Breast epithelium (tissue), 4 donors: ENCODE data around the gene TCFL5. TPM values are rescaled to one million over a fixed set of nuclear protein-coding genes. Genes with fewer than 3 reads are reported as not detected.
A peak's percentile ranks its signal among the peaks of the same experiment; 100 is the strongest.
"Not testable (repeated sequence)": the region's sequence is repeated elsewhere in the genome, so short reads cannot be mapped to it uniquely, and the experiment has no call there.

Source experiments
- DNase-seq, 2 donors: peaks; one replicate each; pipeline ENCODE4 v3.0.0-alpha.2; 2019; ENCODE audit warnings: low spot score in 2 of 2
- H3K27ac ChIP-seq, 2 donors: fragments of 200-600 bp; sonication (generic) in 1 of 2; one replicate each; pipeline ENCODE4 v1.5.1; 2016 to 2019; ENCODE audit warnings: mild to moderate bottlenecking in 1 of 2
- H3K27me3 ChIP-seq, 2 donors: fragments of 200-600 bp; sonication (generic) in 1 of 2; one replicate each; pipeline versions ENCODE4 v1.5.1 to v1.6.0; 2017 to 2019; ENCODE audit warnings: control low read depth in 1 of 2, mild to moderate bottlenecking in 1 of 2
- H3K36me3 ChIP-seq: fragments of 200-600 bp; one replicate; pipeline ENCODE4 v1.5.1; 2019
- H3K4me1 ChIP-seq, 2 donors: fragments of 200-600 bp; sonication (generic); one replicate each; pipeline ENCODE4 v1.5.1; 2016 to 2019; ENCODE audit warnings: control low read depth in 1 of 2
- H3K4me3 ChIP-seq, 3 donors: fragments of 200-600 bp; sonication (generic); 1 replicate in 2 of 3; 2 replicates in 1 of 3; pipeline ENCODE4 v1.5.1; 2016 to 2019; ENCODE audit warnings: mild to moderate bottlenecking in 3 of 3, moderate library complexity in 2 of 3
- H3K9me3 ChIP-seq, 2 donors: fragments of 200-600 bp; sonication (generic) in 1 of 2; one replicate each; pipeline ENCODE4 v1.5.1; 2016 to 2019; ENCODE audit warnings: control low read depth in 1 of 2
- POLR2A ChIP-seq: fragments of 450-650 bp; IDR thresholded peaks from one replicate; pipeline ENCODE4 v1.6.1; 2016; ENCODE audit warnings: antibody characterized with exemption, mild to moderate bottlenecking, moderate library complexity
- POLR2AphosphoS5 ChIP-seq, 3 donors: sonication (generic); formaldehyde crosslinking; IDR thresholded peaks; one replicate each; pipeline ENCODE4 v1.6.1; 2017; ENCODE audit warnings: antibody characterized with exemption in 3 of 3
- intact Hi-C: fragments of 100-400 bp; cut with DNase I; formaldehyde crosslinking; loops from one replicate; pipeline ENCODE4 v1.15.1; 2023; ENCODE audit warnings: low total_unique reads
- total RNA-seq, 3 donors: library from RNA; depleted of rRNA; stranded (reverse); fragments of >200 nt; gene quantifications; one replicate each; pipeline ENCODE4 v1.1.0, GENCODE V29; 2016
- TF ChIP-seq, protein P1 (sequence below), 3 donors: fragments of 450-650 bp; IDR thresholded peaks; one replicate each; pipeline ENCODE4 v1.5.1; 2016 to 2017; ENCODE audit warnings: antibody characterized with exemption in 3 of 3, mild to moderate bottlenecking in 3 of 3, moderate library complexity in 3 of 3

Gene TCFL5
- total RNA-seq, 3 donors from 2014 or later = 7.8 to 21.0 (median 12.5) TPM

DNA sequence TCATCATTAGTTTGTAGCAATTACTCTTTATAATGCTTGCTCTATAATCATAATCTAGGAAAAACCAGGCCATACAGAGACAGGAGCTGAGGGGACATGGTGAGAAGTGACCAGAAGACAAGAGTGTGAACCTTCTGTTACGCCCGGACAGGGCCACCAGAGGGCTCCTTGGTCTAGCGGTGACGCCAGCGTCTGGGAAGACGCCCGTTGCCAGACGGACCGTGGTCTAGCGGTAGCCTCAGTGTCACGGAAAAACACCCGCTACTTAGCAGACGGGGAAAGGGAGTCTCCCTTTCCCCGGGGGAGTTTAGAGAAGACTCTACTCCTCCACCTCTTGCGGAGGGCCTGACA is 12.0 kb upstream of the TCFL5 start:
- peak overlapping the region in 1 of 2 donors; percentile 14 for H3K27ac ChIP-seq
- H3K4me1 ChIP-seq, H3K27me3 ChIP-seq, H3K9me3 ChIP-seq, H3K36me3 ChIP-seq, intact Hi-C loops, H3K4me3 ChIP-seq: not testable (repeated sequence)
- TF ChIP-seq, protein P1, sequence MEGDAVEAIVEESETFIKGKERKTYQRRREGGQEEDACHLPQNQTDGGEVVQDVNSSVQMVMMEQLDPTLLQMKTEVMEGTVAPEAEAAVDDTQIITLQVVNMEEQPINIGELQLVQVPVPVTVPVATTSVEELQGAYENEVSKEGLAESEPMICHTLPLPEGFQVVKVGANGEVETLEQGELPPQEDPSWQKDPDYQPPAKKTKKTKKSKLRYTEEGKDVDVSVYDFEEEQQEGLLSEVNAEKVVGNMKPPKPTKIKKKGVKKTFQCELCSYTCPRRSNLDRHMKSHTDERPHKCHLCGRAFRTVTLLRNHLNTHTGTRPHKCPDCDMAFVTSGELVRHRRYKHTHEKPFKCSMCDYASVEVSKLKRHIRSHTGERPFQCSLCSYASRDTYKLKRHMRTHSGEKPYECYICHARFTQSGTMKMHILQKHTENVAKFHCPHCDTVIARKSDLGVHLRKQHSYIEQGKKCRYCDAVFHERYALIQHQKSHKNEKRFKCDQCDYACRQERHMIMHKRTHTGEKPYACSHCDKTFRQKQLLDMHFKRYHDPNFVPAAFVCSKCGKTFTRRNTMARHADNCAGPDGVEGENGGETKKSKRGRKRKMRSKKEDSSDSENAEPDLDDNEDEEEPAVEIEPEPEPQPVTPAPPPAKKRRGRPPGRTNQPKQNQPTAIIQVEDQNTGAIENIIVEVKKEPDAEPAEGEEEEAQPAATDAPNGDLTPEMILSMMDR (IDR thresholded peaks at IDR 0.05) = peak in 2 of 3 donors; percentile 59 to 67
- peak; percentile 51 to 75 for DNase-seq

DNA sequence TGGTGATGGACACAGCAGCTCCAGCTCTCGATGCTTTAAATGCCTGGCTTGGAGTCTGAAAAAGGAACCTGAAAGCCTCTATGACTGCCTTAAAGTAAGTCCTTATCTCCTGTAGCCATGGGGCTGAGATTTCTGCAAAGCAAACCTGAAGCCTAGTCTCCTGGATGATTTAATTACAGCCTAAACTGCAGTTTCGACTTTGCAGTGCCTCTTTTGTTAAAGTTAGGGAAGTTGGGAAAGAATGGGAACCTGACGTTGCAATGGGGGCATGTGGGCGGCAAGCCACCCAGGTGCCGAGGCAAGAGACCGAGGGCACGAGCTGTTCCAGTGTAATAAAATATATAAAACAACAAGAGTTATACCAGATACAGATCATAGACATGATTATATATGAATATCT is 11.7 kb upstream of the TCFL5 start:
- intact Hi-C loops = no loop called here

DNA sequence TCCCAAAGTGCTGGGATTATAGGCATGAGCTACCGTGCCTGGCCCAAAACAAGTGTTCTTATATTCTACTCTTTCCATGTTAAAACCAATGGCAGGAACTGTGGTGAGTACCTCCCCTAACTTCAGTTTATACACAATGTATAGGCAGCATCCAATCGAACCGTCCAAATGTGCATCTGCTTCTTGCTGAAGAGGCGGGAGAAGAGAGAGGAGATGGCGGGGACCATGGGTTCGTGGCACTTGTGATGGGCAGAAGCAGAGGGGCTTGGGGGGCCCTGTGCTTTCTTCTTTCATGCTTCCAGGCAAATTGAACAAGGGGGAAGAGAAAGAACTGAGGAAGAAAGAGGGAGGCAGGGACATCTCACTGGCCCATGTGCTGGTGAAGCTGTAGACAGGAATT is 11.2 kb upstream of the TCFL5 start:
- TF ChIP-seq POLR2AphosphoS5 (IDR thresholded peaks at IDR 0.05) (no peak), POLR2A (no peak)
- TF ChIP-seq, protein P1 (IDR thresholded peaks at IDR 0.05) = no peak
- Histone ChIP-seq H3K9me3 (no peaks in the 10 kb centered on the region), H3K36me3 (no peaks in the 10 kb centered on the region), H3K27me3 (no peaks in the 10 kb centered on the region), H3K27ac (no peak overlapping the region), H3K4me1 (peaks cover 0 to 8% of the 10 kb centered on the region in 2 donors), H3K4me3 (no peak overlapping the region)
- DNase-seq = no peak
- intact Hi-C loops = no loop called here

More for the DNA sequence above, 11.7 kb upstream of the TCFL5 start:
- H3K27me3 ChIP-seq = no peaks in the 10 kb centered on the region
- TF ChIP-seq POLR2A = no peak
- TF ChIP-seq, protein P1 (IDR thresholded peaks at IDR 0.05) = no peak
- no peak for TF ChIP-seq POLR2AphosphoS5 (IDR thresholded peaks at IDR 0.05)
- no peak overlapping the region for H3K27ac ChIP-seq
- no peaks in the 10 kb centered on the region for H3K36me3 ChIP-seq
- no peak for DNase-seq
- peaks cover 0 to 8% of the 10 kb centered on the region in 2 donors for H3K4me1 ChIP-seq
- no peaks in the 10 kb centered on the region for H3K9me3 ChIP-seq
- H3K4me3 ChIP-seq = no peak overlapping the region

DNA sequence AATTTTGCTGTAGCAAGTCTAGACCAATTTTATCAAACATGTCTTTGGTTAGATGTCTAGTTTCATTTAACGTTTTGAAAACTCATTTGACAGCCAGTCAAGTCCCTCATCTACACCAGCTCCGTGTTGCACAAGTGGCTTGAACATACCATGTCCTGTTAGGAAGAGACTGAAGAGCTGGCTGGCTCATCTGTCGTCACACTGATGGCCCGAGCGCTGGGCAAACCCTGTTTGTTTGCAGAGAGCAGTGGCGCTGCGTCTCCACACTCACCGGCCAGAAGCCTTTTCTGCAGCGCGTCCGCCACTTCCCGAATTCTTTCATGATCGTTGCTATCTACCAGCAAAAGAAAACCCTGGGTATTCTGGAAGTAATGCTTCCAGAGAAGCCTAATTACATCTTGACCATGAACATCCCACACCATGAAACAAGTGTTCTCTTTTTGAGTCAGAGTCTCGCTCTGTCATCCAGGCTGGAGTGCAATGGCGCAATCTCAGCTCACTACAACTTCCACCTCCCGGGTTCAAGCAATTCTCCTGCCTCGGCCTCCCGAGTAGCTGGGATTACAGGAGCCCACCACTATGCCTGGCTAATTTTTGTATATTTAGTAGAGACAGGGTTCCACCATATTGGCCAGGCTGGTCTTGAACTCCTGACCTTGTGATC is 10.7 kb upstream of the TCFL5 start:
- Histone ChIP-seq H3K4me3 (no peak overlapping the region), H3K27me3 (no peaks in the 10 kb centered on the region), H3K4me1 (peaks cover 0 to 7% of the 10 kb centered on the region in 2 donors), H3K27ac (no peak overlapping the region), H3K36me3 (no peaks in the 10 kb centered on the region), H3K9me3 (no peaks in the 10 kb centered on the region)
- TF ChIP-seq, protein P1 (IDR thresholded peaks at IDR 0.05) = no peak
- no peak for TF ChIP-seq POLR2AphosphoS5 (IDR thresholded peaks at IDR 0.05)
- no peak for TF ChIP-seq POLR2A
- intact Hi-C loops = no loop called here
- DNase-seq = no peak

DNA sequence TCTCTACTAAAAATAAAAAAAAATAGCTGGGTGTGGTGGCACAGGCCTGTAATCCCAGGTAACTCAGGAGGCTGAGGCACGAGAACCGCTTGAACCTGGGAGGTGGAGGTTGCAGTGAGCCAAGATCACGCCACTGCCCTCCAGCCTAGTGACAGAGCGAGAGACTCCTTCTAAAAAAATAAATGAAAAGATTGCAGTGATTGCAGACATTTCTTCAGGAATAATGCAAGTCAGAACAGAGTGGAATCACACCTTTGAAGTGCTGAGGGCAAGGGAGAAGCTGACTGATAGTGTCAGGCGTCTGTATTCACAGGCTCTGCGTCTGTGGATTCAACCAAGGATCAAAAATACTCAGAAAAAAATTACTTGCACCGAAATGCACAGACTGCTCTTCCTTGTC is 2.6 kb upstream of the TCFL5 start:
- intact Hi-C loops = no loop called here
- H3K4me1 ChIP-seq = no peaks in the 10 kb centered on the region
- no peaks in the 10 kb centered on the region for H3K9me3 ChIP-seq
- TF ChIP-seq POLR2AphosphoS5 (IDR thresholded peaks at IDR 0.05) (no peak), POLR2A (no peak)
- TF ChIP-seq, protein P1 (IDR thresholded peaks at IDR 0.05) = no peak
- no peaks in the 10 kb centered on the region for H3K27me3 ChIP-seq
- no peak overlapping the region for H3K27ac ChIP-seq
- no peaks in the 10 kb centered on the region for H3K36me3 ChIP-seq
- no peak overlapping the region for H3K4me3 ChIP-seq
- DNase-seq = peak in 1 of 2 donors; percentile 2
